NCI-H748 treated with DMSO at 0.1 percent for 48 hours (cell line): ENCODE measurements around the gene SEC23A.
"Not testable (repeated sequence)": the region's sequence is repeated elsewhere in the genome, so short reads cannot be mapped to it uniquely, and the experiment has no call there.

Experiments used
- DNase-seq: peaks from one replicate; lab custom pipeline; 2025; lab: John Stamatoyannopoulos, UW

SEC23A gene

GRCh38 chr14:39029789-39030188, 73.2 kb downstream of the SEC23A start:
- DNase-seq, result no peak

- DNase-seq, result no peak
Observed at GRCh38 chr14:39028620-39029019, 74.4 kb downstream of the SEC23A start.

DNA sequence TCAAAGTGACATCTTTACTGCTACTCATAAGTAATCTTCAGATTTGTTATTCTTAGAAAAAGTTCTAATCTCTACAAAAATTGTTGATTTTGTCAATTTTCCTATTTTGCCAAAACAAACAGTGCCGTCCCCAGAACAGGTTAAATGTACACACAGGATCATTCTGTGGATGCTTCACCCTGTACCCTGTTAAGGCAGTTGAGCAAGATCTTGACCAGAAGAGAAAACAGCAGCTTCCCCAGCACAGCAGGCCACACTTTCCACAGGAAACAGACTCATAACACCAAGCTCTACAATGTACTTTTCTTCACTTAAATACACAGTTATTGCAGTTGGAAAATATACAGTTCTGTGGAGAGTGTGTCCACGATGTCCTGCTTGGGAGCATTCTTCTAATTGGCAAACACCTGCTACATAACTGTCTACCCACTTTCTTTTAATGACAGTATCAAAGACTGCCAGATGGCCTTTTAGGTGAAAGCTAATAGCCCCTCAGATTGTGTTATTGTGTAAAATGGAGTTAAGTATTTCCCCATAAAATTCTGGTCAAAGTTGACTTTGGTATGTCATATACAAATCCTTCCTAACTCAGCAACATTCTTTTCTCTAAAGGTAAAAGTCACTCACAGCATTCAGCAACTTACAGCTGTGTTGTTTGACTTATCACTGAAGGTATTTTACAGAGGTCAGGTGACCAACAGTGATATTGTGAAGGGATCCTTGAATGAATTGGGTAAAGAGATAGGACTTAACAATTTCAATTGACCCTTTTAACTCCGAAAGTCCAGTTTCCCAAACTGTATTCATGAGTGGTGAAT, 77.0 kb downstream of the SEC23A start:
- DNase-seq, result no peak

DNA sequence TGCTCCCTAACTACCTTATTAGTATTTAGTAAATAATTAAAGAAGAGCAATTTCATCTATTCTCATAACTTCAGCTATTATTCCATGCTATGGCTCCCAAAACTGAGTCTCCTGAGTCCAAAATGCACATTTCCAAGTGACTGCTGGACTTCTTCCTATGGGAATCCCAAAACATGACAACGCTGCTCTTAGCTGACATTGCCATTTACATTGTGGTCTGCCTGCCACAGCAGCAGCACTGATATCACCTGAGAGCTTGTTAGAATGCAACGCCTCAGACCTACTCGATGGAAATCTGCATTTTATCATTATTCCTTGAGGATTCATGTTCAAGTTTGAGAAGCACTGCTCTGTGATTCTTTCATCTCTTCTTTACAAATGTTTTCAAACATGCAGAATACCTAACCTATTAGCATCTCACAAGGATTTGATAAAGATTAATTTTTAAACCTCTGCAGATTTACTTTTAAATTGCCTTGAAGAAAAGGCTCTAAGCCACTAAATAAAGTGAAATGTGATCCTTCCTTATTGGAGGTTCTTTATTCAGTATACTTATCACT, 77.7 kb downstream of the SEC23A start:
- DNase-seq, result no peak

DNA sequence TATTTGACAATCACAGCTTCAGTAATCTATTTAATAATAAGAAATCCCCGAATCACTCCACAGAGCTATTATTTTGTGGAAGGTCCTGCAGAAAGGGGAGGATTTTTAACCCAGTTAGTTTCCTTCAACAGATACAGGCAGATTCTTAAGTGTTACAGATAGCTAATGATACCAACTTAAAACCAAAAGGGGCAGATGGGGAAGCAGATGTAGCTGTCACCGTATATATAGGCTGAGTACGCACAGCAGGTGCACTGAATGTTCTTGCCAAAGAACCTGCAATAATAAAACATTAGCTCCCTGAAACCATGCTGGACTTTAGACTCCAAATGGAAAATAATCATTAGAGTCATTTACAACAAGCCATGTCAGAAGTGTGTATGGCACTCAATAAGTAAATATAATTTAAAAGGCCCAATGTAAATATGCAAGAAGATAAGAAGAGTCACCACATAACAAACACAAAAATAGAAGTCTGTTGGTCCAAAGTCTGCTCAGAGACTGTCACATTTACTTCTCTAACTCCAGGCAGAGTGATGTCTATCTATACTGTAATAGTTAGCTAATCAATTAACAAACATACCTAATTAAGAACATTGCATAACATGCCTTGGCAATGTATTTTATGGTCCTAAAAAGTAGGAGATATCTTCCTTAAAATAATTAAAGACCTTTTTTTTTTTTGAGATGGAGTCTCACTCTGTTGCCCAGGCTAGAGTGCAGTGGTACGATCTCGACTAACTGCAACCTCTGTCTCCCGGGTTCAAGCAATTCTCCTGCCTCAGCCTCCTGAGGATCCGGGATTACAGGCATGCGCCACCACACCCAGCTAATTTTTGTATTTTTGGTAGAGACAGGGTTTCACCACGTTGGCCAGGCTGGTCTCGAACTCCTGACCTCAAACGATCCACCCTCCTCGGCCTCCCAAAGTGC, 78.8 kb downstream of the SEC23A start:
- peak; percentile 23 for DNase-seq

DNA sequence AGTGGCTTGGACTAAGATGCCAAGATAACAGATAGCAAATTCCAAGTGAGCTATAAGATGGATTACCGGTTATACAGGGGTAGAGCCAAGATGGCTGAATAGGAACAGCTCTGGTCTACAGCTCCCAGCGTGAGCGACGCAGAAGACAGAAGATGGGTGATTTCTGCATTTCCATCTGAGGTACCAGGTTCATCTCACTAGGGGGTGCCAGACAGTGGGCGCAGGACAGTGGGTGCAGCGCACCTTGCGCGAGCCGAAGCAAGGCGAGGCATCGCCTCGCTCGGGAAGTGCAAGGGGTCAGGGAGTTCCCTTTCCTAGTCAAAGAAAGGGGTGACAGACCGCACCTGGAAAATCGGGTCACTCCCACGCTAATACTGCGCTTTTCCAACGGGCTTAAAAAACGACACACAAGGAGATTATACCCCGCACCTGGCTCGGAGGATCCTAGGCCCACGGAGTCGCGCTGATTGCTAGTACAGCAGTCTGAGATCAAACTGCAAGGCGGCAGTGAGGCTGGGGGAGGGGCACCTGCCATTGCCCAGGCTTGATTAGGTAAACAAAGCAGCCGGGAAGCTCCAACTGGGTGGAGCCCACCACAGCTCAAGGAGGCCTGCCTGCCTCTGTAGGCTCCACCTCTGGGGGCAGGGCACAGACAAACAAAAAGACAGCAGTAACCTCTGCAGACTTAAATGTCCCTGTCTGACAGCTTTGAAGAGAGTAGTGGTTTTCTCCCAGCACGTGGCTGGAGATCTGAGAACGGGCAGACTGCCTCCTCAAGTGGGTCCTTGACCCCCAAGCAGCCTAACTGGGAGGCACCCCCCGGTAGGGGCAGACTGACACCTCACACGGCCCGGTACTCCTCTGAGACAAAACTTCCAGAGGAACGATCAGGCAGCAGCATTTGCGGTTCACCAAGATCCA, 85.7 kb downstream of the SEC23A start:
- peak; percentile 18 for DNase-seq

GRCh38 chr14:39016733-39017095, 86.3 kb downstream of the SEC23A start:
- no peak for DNase-seq

GRCh38 chr14:39015964-39016577, 87.0 kb downstream of the SEC23A start:
- no peak for DNase-seq

DNA sequence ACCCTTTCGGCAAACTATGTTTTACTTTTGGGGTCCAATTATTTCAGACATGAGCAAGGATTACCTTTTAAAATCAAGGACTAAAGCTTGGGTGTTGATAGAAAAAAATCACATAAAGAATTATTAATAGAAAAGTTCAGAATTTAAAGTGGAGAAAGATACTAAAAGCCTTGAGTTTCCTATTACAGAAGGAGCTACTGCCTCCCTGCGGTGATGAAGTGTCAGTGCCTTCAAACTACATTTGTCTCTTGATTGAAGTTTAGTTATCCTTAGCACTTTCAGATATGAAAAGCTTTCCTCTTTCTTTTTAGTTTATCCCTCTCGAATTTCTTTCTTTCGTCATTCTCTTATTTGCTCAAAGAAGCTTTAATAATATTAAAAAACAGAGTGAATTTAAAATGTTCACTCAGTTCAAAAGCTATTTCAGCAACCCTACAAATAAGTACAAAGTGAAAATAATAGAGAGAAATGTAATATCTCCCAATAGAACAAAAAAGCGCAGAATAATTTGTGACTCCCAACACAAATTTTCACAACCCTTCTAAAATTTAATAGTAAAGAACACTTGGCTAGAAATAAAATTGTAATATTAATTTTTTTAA, 87.6 kb downstream of the SEC23A start:
- DNase-seq, result peak; percentile 70

GRCh38 chr14:39014460-39014859, 88.6 kb downstream of the SEC23A start:
- DNase-seq, result no peak

GRCh38 chr14:39008965-39009364, 94.1 kb downstream of the SEC23A start:
- not testable (repeated sequence) for DNase-seq

DNA sequence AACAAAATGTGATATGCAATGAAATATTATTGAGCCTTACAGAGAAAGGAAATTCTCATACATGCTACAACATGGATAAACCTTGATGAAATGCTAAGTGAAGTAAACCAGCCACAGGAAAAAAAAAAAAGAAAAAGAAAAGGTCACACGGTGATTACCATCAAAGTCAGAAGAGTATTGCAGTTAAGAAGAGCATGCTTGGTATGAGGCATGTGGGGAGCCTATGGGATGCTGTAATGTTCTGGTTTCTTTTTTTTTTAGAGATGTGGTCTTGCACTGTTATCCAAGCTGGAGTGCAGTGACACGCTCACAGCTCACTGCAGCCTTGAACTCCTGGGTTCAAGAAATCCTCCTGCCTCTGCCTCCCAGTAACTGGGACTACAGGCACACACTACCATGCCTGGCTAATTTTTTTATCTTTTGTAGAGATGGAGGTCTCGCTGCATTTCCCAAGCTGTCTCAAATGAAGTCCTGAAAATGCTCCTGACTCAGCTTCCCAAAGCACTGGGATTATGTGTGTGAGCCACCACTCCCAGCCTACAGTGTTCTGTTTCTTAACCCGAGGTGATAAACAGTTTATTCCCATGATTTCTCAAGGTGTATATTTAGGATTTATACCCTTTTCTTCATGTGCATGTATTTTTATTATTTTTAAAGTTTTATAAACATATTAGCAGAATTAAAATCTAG, 96.2 kb downstream of the SEC23A start:
- DNase-seq, result no peak

DNA sequence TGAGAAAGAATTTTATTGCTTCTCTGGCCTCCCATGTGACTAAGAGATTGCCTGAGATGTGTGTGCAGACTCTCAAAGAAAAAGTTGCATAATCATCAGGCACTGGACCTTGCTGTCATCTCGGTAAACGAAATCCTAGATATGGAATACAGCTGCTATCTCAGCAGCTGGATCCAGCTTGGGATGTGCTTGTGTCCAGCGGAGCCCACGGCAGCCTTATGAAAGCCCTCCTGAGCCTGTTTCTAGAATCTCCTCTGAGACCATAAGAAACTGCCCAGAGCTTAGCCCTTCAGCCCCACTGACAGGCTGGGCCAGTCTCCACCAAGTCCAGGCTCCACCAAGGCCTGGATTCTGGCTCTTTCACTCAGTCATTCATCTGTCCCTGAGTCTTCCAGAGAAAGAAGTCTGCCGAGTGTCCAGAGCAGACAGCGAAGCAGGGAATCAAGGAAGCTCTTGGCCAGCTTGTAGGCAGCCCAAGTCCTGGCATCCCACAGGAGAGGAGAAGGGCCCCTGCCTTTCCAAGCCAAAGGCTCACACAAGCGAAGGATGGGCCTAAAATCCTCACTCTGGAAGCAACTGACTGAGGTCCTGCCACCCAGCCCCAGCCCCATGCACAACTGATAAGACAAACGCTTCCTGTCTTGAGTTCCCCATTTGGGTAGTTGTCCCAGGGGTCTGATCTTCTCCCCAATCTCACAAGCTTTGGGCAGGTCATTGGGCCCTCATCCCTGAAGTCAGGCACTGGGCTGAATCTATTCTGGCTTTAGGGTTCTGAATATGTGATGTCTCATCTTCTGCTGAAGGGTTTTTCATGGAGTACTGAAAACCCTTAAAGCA, 97.8 kb downstream of the SEC23A start:
- no peak for DNase-seq

DNA sequence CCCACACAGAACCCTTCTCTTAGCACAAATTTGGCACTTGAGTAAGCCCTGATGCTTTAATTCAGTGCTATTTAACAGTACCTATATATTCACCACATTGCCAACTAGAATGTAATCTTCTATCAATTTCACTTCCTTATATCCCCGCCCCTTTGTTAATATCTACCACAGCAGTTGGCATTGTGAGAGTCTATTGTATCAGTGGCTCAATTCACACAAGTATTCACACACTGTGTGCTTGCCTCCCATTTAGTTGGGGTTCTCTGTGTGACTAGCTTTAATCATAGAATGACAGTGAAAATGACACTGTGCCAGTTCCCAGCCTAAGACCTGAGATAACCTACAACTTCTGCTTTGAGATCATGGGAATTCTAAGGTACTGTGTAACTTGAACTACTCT, 103.1 kb downstream of the SEC23A start:
- DNase-seq, result no peak

DNA sequence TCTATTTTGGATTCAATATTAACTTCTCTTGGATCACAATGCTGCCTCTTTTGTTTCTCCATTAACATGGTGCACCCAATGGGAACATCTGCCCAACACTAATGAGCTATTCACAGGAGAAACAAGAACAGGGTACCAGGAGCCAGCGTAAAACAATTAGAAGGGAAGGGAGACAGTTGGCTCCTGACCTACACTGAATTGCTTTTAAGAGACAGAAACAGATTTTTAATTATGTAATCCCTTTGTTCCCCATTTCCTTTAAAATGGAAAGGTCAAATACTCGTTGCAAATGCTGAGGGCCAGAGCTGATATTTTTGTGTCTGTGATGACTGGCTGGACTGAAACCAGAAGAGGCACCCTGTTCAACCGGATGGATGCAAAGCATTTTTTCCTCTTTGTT, 108.3 kb downstream of the SEC23A start:
- no peak for DNase-seq

DNA sequence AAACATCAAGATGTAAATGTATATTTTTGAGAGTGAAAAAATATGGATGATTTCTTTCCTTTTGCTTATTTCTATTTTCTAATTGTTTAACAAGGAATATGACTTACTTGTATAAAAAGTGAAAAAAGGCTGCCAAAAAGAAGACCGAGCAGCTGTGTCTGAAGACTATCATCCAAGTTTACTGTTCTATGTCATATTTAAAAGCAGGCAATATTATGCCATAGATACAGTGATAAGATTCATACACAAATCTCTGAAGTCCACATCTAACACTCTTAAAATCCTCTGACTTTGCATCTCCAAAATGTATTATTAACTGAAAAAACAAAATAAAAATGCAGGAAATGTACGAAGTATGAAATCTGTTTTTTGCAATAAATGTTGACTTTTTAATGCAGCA, 109.1 kb downstream of the SEC23A start:
- no peak for DNase-seq

DNA sequence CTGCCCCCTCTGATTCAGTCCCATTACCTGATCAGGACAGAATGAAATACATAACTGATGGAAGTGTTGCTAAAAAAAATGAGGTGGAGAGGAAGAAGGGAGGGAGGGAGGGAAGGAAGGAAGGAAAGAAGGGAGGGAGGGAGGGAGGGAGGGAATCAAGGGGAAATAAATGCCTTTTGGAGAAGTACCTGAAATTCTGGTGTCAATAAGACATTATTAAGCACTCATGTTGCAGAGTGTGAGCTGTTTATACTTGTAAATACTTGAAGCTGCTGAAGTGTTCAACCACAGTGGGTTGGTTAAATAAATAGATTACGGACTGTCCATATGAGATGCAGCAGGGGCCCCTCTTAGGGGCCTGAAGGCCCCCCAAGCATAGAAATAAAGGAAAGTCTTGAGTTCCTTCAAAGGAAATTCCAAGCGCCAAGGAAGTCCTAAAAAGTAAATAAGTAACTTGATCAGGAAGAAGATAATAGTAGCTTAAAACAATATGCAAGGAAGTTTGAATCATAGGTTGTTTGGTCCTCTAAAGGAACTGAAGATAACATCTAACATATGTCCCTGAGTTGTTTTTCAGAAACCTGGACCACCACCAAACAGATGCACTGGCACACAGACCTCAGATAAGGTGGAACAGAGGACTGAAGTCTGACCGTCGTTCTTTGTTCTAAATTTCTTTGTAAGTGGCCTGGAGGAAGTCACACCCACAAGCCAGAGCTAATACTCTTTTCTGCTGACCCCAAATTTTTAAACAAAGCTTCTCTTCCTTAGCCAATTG, 110.8 kb downstream of the SEC23A start:
- DNase-seq, result no peak

DNA sequence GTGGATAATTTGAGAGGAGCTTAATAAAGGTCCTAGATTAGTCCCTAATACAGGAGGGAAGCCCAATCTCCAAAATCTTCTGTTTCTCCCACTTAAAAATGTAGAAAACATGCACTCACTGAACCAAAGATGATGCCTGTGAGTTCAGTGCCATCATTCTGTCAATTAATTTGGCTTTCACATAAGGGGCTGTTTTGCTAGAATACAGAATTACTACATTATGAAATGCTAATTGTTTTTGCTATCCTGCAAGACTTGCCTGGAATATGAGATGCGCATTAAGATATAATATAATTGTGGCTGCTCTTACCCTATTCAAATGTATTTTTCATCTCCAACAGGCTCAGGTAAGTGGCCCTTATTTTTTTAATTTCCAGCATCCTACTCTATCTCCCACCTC, 111.7 kb downstream of the SEC23A start:
- no peak for DNase-seq
